Measurements from ENCODE around the gene WDR59.

The WDR59 gene

DNA sequence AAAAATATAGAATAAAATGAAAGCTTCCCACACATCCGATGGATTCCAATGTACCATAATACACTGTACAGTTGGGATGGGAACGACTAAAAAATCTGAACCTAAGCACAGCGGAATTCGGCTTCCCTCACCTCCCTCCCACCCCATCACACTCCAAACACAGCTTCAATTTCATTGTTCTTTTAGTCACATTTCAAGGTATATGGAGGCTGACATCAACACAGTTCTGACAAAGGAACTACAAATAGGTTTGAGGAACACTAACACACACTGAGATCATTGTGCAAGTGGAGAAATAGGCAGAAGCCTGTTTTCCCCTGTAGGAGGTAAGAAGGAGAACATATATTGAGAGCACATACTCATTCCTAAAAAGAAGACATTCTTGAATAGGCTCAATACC is 85.1 kb downstream of the WDR59 start:
- DNase-seq = no peak

DNA sequence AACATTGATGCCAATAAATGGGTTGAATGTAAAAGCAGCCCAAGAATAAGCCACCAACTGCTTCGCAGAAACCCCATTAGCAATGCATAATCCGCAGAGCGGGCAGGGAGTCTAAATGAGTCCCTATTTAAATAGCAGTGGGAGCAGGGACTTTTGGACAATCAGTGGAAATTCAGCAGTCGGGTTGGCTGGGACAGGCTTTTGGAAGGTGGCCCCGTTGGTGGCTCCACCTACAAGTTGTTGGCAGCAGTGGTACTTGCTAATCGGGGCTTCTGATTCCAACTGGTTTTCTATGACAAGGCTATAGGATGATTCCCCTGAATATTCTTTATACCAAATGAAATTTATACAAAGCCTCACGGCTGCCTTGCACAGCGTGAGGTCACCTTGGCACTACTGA is 86.3 kb downstream of the WDR59 start:
- DNase-seq = no peak

DNA sequence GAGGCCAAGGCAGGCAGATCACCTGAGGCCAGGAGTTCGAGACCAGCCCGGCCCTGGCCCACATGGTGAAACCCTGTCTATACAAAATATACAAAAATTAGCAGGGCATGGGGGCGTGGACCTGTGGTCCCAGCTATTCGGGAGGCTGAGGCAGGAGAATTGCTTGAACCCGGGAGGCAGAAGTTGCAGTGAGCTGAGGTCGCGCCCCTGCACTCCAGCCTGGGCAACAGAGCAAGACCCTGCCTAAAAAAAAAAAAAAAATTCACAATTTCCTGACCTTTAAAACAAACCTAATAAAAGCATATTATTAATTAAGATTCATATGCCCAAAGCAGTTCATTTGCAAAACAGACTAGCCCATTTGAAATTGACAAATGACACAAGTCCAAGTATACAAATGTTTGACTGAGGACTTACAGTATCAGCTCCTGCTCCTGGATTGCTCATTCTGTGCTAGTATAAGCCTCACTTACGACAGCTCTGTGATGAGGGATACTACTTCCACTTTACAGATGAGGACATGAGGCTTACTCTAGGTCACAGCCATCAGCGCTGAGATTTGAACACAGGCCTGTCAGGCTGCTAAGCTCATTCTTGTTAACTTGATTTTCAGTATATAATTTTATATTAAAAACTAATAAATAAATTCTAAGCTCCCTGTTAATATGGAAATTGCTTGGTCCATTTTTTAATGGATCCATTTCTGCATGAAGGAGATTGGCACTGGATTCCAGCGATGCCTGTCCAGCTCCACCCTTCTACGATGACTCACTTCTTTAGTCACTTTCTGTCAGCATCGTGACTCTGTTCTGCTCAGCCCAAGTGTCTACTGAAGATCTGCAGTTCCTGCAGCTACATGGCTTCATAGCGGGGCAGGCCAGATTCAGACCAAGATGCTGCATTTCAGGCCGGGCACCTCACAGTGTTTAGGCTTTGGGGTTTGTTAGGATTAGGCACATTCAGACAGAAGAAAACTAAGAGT is 88.2 kb downstream of the WDR59 start:
- DNase-seq = no peak

DNA sequence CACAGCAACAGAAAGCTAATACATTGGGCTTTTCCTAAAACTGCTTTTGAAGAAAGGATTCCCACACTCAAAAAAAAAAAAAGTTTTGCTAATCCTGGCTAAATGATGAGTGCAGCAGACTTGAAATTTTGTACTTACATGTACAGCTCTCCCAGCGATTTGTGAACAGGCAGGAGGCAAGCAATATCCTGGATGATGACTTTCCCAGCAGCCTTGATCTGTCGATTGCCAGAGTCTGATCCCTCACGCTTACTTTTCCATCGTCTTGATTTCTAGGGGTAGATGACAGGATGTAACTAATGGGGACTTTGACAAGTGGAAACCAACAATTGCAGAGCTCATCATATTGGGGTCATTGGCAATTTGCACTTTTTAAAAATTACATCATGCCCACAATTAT is 91.4 kb downstream of the WDR59 start:
- DNase-seq = no peak

DNA sequence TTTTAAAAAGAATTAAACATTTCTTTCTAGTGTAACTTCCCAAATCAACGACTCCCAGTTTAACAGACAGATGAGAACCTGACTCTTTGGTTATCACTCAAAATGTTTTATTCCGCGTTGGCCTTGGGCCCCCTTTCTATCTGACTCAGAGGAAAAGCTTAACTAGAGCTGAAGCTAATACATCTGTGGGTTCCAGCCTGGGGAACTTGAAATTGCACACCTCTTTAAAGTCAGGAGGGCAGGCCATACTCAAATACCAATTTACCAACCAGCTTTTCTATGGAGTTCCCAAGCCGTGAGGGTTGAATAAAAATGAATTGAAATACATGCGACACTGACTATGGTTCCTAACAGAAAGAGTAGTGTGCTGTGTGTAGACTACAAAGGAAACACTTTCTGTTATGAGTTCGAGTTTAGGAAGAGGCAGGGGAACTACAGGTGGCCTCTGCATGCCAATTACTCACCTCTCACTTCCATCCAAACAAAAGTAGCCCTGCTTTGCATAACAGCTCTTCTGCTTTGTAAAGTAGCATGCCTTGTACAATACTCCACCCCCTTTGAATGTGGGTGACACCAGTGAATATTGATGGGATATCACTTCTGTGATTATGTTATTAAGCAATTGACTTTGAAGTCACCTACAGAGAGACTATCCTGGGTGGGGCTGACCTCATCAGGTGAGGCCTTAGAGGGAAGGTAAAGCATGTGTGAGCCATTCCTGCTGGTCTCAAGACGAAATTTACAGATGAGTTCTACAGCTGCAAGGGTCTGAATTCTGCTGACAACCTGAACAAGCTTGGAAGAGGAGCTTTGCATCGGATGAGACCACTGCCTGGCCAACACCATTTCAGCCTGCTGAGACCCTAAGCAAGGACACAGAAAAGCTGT is 92.1 kb downstream of the WDR59 start:
- no peak for DNase-seq

DNA sequence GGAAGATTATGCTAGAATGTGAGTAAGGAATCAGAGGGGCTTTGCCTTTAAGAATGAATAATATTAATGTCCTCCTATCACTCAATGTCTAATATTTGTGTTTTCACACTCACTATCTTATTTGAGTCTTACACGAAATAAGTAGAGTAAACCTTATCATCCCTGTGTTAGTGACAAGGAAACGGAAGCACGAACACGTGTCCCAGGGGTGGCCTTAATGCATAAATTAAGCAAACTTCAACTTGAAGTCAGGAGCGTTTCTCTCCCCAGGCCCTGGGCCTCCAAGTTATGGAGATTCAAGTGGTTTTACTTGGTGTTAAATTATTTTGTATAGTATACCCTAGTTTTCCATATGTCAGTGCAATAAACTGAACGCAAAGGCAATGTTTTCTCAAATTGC is 96.0 kb downstream of the WDR59 start:
- DNase-seq = no peak

DNA sequence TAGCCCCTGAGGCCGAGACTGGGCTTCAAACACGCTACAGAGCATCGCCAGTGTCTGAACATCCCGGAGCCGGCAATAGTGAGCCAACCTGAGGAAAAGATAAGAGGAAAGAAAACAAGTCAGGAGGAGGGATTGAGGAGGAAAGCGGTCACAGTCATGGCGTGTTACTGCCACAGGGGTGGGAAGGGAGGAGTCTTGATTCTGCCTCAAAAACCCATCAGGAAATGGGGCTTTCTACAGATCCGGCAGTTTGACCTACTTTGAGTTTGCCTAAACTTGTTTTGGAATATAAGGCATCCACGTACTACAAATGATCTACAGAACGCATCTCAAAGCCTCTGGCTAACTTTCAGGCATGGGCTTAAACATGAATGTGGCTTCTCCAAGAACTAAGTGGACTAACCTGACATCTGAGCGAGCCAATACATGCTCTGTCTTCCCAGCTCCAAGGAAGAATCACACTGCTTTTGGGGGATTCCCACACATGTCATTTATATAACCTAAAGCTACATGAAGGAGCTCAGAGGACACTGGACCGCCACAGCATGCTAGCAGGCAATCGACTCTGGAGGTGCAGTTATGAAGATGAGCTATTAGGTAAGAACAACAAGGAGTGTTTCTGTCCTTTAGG is 96.6 kb downstream of the WDR59 start:
- DNase-seq = no peak

GRCh38 chr16:74887084-74887483 is 97.8 kb downstream of the WDR59 start:
- DNase-seq = no peak

DNA sequence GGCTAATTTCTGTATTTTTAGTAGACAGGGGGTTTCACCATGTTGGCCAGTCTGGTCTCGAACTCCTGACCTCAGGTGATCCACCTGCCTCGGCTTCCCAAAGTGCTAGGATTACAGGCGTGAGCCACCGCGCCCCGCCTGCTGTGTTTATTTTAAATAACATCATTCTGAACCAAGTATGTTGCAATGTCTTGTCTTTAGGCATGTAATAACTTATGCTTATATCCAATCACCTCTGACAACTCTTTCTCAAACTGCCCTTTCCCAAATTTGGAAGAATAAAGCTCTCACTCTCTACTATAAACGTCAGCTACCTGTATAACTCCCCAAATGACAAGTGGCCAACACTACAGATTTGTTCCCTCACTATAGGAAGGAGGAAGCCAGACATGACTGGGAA is 107.2 kb downstream of the WDR59 start:
- no peak for DNase-seq

DNA sequence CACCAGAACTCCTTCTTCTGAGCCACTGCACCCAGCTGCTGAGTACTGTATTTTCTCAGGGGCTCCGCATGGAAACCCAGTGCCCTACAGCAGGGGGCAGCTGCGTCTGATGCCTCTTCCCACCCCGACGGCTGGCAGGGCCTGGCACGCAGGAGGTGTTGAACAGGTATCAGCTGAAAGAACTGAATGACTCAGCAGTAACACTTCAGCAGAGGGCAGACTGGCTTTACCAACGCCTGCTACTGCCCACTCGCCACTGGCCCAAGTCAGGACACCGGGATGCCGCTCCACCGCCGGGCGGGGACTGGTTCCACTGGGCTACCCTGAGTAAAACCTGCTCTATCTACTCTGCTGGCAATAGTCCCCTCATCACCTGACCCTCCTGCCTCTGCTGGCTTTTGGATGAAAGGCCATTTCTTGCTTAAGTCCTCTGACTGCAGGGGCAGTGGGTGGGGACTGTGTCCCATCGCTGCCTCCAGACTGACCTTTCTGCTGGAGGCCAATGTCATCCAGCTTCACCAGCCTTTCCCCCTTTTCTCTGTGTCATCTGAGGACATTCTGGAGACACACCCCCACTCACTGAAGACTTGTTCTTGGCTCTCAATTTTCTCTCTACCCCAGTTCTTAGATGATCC is 109.9 kb downstream of the WDR59 start:
- no peak for DNase-seq

GRCh38 chr16:74874123-74874522 is 110.8 kb downstream of the WDR59 start:
- DNase-seq = no peak

- DNase-seq = no peak
These were observed 112.6 kb downstream of the WDR59 start for GRCh38 chr16:74872302-74872701.

DNA sequence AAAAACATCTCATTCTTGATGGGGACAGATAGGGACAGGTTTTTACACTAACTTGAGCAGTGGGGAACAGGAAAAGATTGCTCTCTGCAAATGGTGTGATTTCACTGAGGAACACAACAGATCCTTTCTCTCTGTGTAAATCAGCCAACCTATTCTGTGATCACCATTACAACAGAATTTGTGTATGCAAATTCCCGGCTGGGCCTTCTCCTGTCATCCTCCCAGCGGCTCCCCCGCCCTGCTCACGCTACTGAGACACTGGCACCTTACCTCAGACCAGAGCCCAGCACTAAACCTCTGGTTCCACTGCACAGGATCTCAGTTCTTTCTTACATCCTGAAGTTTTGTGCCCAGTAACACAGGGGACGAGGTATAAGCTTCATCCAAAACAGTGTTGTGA is 113.3 kb downstream of the WDR59 start:
- DNase-seq = no peak

- no peak for DNase-seq
These were observed 116.4 kb downstream of the WDR59 start for GRCh38 chr16:74868501-74868900.

GRCh38 chr16:74868035-74868434 is 116.9 kb downstream of the WDR59 start:
- DNase-seq = no peak

GRCh38 chr16:74867281-74867849 is 117.6 kb downstream of the WDR59 start:
- no peak for DNase-seq

DNA sequence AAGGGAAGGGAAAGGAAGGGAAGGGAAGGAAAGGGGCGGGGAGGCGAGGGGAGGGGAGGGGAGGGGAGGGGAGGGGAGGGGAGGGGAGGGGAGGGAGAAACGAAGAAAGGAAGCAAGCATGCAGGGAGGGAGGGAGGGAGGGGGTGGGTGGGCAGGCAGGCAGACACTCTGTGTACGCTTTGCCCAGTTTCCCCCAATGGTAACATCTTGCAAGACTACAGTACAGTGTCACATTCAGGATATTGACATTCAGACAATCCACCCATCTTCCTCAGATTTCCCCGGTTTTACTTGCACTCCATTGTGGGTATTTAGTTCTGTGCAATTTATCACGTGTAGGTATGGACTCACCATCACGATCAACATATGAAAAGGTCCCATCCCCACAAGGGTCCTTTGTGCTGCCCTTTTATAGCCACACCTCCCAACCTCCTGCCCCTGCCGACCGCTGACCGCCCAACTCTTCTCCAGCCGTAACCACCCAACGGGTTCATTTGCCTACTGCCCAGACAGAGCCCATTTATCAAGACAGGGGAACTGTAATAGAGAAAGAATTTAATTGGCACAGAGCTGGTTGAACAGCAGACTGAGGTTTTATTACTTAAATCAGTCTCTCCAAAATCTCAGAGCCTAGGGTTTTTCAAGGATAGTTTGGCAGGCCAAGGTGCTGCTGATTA is 118.9 kb downstream of the WDR59 start:
- no peak for DNase-seq

GRCh38 chr16:74862743-74863244 is 122.1 kb downstream of the WDR59 start:
- DNase-seq = no peak

DNA sequence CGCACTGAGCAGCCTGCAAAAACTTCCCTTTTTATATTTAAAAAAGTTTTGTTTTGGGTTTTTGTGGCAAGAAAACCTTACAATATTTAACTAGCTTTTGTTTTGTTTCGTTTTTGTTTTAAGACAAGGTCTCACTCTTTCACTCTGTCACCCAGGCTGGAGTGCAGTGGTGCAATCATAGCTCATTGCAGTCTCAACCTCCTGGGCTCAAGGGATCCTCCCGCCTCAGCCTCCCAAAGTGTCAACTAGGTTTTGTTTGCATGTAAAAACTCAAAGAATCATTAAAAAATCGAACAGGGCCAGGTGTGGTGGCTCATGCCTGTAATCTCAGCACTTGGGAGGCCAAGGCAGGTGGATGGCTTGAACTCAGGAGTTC is 132.4 kb downstream of the WDR59 start:
- DNase-seq = no peak

DNA sequence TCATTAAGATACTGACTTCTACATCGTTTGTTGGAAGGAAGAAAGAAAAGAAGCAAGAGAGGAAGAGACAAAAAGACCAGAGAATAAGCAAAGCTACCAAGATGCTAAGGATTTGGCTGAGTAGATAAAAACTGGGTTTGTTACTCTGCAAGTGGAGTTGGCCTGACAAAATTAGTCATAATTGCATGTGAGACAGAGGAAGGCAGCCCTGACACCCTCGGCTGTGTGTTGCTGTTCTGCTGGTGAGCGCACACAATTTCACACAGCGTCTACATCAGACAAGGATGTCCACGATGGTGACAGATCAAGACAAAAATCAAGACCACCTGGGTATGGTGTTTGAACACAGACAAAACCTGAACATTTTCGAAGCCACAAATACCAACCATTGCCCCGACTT is 134.9 kb downstream of the WDR59 start:
- DNase-seq = no peak

DNA sequence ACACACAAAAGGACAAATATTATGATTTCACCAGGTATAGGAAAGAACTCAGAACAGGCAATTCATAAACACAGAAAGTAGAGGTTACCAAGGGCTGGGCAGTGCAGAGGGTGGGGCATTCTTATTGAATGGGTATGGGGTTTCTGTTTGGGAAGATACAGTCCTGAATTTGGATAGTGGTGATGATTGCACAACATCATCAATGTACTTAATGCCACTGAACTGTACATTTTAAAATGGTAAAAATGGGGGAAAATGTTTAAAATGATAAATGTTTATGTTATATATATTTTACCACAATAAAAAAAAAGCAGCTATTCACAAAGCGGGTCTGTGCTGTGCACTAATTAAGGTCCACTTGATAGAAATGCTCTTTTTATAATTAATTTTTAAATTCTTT is 137.7 kb downstream of the WDR59 start:
- DNase-seq = no peak

DNA sequence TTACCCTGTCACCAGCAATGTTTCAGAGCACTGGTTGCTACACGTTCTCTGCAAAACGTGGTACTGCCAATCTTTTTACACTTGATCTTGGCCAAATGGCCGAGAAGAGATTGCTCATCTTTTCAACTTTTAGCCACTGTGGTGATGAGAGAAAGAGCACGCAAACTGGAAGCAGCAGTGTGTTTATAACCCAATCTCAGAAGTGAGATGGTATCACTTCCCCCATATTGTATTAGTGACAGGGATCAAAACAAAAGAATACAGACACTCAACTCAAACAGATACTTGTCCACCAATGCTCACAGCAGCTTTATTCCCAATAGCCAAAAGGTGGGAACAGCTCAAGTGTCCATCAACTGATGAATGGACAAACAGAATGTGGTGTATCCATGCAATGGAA is 138.2 kb downstream of the WDR59 start:
- no peak for DNase-seq
